ENCODE data around the gene MOSPD2.

Gene MOSPD2

GRCh38 chrX:14872851-14873675, at the start of gene MOSPD2, which contains the start of gene FANCB:
Gene MOSPD2, plus strand, starts transcription at chrX:14873421. Its CDS starts 108 bp downstream, at chrX:14873529.
Gene FANCB, minus strand, starts transcription at chrX:14873069. Its CDS starts 7,559 bp downstream, at chrX:14865510.
- peak; percentile 61 for DNase-seq (ENCODE audit: extremely low read depth, low read depth)
- peak within 1 kb of the TSS; percentile 65 for H3K4me3 ChIP-seq (replicated peaks; ENCODE audit: low read depth, low read length)
- TF ChIP-seq CTCF (IDR thresholded peaks at IDR 0.05; ENCODE audit: low read depth, low read length, missing control alignments) = no peak

GRCh38 chrX:14825851-14826250, 47.4 kb upstream of the MOSPD2 start:
- no peak for TF ChIP-seq CTCF (IDR thresholded peaks at IDR 0.05; ENCODE audit: low read depth, low read length, missing control alignments)
- H3K4me3 ChIP-seq (replicated peaks; ENCODE audit: low read depth, low read length) = no peak overlapping the region
- DNase-seq (ENCODE audit: extremely low read depth, low read depth) = no peak

- no peak for TF ChIP-seq CTCF (IDR thresholded peaks at IDR 0.05; ENCODE audit: low read depth, low read length, missing control alignments)
- no peak for DNase-seq (ENCODE audit: extremely low read depth, low read depth)
Measured at GRCh38 chrX:14826319-14826718, 46.9 kb upstream of the MOSPD2 start.

GRCh38 chrX:14829643-14830042, 43.6 kb upstream of the MOSPD2 start:
- TF ChIP-seq CTCF (IDR thresholded peaks at IDR 0.05; ENCODE audit: low read depth, low read length, missing control alignments) = no peak
- H3K4me3 ChIP-seq (replicated peaks; ENCODE audit: low read depth, low read length) = no peak overlapping the region
- DNase-seq (ENCODE audit: extremely low read depth, low read depth) = no peak

More at GRCh38 chrX:14826319-14826718, 46.9 kb upstream of the MOSPD2 start:
- no peak overlapping the region for H3K4me3 ChIP-seq (replicated peaks; ENCODE audit: low read depth, low read length)

GRCh38 chrX:14832151-14832550, 41.1 kb upstream of the MOSPD2 start:
- no peak for TF ChIP-seq CTCF (IDR thresholded peaks at IDR 0.05; ENCODE audit: low read depth, low read length, missing control alignments)
- H3K4me3 ChIP-seq (replicated peaks; ENCODE audit: low read depth, low read length) = no peak overlapping the region
- peak; percentile 26 for DNase-seq (ENCODE audit: extremely low read depth, low read depth)

GRCh38 chrX:14832586-14832985, 40.6 kb upstream of the MOSPD2 start:
- no peak overlapping the region for H3K4me3 ChIP-seq (replicated peaks; ENCODE audit: low read depth, low read length)
- no peak for DNase-seq (ENCODE audit: extremely low read depth, low read depth)
- TF ChIP-seq CTCF (IDR thresholded peaks at IDR 0.05; ENCODE audit: low read depth, low read length, missing control alignments) = no peak
